Left colon (tissue), 2 donors: ENCODE data around the gene LAPTM5. TPM values are rescaled to one million over a fixed set of nuclear protein-coding genes. Genes with fewer than 3 reads are reported as not detected.

Experiments used
- ATAC-seq: fragments of 200-7000 bp; cut with Tn5 transposase; one replicate; pipeline ENCODE4 v1.9.1; 2020; ENCODE audit warnings: mild to moderate bottlenecking, moderate library complexity
- DNase-seq, 2 donors: peaks; one replicate each; pipeline ENCODE4 v3.0.0-alpha.2; 2020
- intact Hi-C, 2 donors: fragments of 100-400 bp; cut with DNase I in 1 of 2; cut with micrococcal nuclease in 1 of 2; formaldehyde crosslinking; loops; one replicate each; pipeline versions ENCODE4 v1.11.2 to v1.14.0; 2022; cut with DNase I, micrococcal nuclease
- total RNA-seq, 2 donors: library from RNA; stranded (reverse); fragmentation: NEBNext Ultra II Directional; extraction: Animal tissue kit (Norgen Biotek cat#: 25700); gene quantifications; one replicate each; pipeline ENCODE4 v1.2.1, GENCODE V29; 2021
- donor health status: DM: no; HTN: no; CAD: no.
- donor health status: DM: yes; HTN: yes; CAD: no.

The LAPTM5 gene
- total RNA-seq, 2 donors from 2014 or later: 10.7 to 49.1 TPM

- intact Hi-C loops: no loop called here
- ATAC-seq (no peak), DNase-seq (no peak)
Observed at GRCh38 chr1:30738715-30739559, 18.6 kb downstream of the LAPTM5 start.

- ATAC-seq (no peak), DNase-seq (no peak)
- intact Hi-C loops: no loop called here
Observed at GRCh38 chr1:30738040-30738714, 19.4 kb downstream of the LAPTM5 start.

DNA sequence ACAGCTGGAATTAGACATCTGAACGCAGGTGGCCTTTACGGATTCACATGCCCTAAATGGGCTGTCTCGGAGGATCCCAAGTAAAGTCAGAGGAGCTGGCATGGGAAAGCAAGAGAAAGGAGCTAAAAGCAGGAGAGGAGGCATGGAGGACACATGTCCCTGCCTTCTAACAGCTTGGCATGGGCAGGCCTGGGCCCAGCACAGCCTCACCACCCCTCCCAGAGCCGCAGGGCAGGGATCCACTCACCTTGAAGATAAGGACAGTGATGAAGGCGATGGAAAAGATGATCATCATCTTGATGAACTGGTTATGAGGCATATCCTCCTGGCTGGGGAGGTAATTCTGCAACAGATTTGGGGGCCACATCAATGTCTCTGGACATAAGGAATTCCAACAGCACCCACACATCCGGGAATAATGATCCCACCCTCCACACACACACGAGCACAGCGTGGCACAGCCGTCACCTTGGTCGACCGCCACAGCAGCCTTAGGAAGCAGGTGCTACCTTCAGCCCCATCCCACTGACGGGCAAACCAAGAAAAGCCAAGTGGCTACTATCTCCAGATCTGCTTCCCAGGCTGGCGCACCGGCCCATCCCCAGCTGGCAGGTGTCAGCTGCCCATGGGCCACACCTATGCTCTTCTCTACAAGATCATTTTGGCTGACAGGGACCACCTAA lies 20.1 kb downstream of the LAPTM5 start:
- intact Hi-C loops: no loop called here
- ATAC-seq (no peak), DNase-seq (no peak)

GRCh38 chr1:30735668-30736498 lies 21.7 kb downstream of the LAPTM5 start:
- no peak for ATAC-seq
- intact Hi-C loops: no loop called here
- no peak for DNase-seq

GRCh38 chr1:30735124-30735523 lies 22.4 kb downstream of the LAPTM5 start:
- intact Hi-C loops: no loop called here
- no peak for ATAC-seq
- no peak for DNase-seq

DNA sequence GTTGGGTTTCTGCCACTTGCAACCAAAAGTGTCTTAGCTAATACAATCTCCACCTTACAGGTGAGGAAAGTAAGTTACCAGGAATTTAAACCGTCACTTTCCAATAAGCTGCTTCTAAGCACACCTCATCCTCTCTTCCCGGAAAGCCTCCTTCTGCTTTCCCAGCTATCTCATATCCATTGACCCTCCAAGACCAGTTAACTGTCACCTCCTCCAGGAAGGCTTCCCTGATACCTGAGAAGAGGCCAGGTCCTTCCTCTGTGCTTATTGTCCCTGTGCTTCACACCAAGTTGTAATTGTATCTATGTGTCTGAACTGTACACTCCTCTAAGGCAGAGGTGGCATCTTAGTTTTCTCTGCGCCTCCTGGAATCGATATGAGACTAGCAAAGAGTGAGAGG lies 23.0 kb downstream of the LAPTM5 start:
- ATAC-seq (no peak), DNase-seq (no peak)
- intact Hi-C loops: no loop called here

DNA sequence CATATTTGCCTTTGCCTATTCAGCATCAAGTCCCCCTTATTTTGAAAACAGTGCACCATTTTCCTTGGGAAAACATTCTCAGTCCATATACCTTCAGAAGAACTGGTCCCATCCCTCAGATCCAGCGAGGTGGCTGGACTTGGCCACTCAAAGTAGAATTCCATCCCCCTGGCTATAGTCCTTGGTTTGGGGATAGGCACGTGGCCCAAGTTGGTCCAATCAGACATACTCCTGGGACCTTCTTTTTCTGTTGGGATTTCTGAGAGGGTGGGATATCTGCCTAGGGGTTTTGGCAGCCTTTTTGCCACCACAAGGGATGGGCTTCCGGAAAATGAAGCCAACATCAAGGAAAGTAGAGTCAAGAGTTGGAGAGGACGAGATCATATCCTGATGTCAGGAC lies 23.5 kb downstream of the LAPTM5 start:
- ATAC-seq: no peak
- DNase-seq: no peak
- intact Hi-C loops: no loop called here

- intact Hi-C loops: no loop called here
- no peak for DNase-seq
- ATAC-seq: no peak
Observed at GRCh38 chr1:30733493-30733892, 24.1 kb downstream of the LAPTM5 start.

DNA sequence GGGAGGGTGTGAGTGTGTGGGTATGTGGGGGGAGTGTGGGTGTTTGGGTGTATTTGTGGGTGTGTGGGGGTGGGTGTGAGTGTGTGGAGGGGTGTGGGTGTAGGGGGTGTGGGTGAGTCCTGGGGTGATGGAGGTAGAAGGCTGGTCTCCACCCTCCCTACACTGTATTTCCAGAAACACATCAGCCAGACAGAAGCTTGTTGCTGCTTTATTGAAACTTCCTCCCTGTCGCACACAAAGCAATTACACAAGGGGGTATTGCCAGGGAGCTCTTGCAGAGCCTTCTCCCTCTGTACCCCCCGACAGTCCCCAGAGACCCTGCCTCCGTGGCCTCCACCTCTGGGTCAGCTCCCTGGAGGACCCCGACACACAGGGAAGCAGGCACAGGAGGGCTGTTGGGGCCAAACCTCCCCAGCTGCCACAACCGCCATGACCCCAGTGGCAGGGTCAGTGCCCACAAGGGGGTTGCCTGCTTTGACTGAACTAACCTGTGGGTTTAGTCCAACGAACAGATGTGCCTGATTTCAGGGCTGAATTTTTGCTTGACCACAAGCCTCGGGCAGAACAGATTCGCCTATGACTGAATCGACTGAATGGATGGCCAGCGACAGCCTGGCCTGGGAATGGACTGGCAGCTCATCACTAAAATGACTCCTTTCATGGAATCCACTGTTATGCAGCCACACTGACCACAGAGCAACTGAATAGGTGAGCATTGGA lies 25.1 kb downstream of the LAPTM5 start:
- intact Hi-C loops: no loop called here
- no peak for DNase-seq
- no peak for ATAC-seq

GRCh38 chr1:30731806-30732276 lies 25.7 kb downstream of the LAPTM5 start:
- DNase-seq: no peak
- intact Hi-C loops: no loop called here
- ATAC-seq: no peak

GRCh38 chr1:30731109-30731805 lies 26.3 kb downstream of the LAPTM5 start:
- no peak for DNase-seq
- intact Hi-C loops: no loop called here
- ATAC-seq: no peak

- ATAC-seq (no peak), DNase-seq (no peak)
- intact Hi-C loops: no loop called here
Observed at GRCh38 chr1:30730346-30731108, 27.0 kb downstream of the LAPTM5 start.

DNA sequence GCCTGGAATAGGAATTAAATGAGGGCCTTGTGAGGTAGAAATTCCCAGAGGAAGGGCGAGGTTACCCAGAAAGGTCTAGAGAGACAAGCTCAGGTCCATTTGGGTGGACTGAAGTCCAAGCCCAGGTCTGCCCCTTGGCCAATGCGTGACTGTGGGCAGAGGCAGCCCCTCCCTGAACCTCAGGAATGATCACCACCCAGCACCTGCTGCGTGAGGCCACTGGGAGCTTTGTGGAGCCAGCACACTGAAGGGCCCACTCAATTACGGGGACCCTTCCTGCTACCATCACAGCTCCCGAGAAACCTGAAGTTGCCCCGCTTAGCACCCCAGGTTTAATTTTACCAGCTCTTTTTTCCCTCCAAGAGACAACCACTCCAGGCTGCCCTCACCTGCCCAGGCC lies 27.7 kb downstream of the LAPTM5 start:
- DNase-seq (no peak), ATAC-seq (no peak)
- intact Hi-C loops: loop anchor here in 1 of 2 donors (10.0 kb wide), 1 partner anchor 185 kb away; no protein-coding TSS in a partner anchor

DNA sequence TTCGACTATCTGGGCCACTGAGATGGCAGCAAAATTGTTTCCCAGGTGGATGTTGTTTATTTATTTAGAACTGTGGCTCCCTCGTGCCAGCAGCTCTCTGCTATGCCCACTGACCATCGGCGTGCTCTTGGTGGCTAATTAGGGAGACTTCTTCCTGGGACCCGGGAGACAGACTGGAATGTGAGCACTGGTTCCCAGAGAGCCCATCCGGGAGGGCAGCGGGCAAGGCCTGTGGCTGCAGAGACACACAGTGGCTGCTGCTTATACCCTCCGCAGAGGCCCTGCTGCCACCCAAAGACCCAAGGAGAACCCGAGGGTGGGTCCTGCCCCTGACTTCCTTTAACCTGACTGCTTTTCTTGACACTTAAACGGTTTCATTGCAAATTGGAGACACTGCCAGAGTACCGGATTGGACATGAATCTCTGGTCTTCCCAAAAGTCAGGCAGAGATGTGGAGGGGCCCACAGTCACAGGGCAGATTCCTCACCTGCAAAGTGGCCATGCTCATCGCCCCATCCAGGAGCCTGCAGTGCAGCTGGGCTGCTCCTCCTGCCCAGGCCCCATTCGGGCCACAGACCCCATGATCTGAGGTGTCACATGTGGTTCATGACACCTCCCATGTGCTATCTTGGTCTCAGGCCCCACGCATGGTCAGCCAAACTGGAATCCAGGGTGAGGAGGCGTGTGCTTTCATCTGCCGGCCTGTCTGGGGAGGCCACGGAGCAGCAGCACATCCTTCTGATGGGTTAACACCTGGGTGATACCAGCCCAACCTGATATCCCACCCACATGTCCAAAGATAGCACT lies 28.5 kb downstream of the LAPTM5 start:
- no peak for DNase-seq
- intact Hi-C loops: loop anchor here in 1 of 2 donors (10.0 kb wide), 1 partner anchor 186 kb away; no protein-coding TSS in a partner anchor
- ATAC-seq: no peak

DNA sequence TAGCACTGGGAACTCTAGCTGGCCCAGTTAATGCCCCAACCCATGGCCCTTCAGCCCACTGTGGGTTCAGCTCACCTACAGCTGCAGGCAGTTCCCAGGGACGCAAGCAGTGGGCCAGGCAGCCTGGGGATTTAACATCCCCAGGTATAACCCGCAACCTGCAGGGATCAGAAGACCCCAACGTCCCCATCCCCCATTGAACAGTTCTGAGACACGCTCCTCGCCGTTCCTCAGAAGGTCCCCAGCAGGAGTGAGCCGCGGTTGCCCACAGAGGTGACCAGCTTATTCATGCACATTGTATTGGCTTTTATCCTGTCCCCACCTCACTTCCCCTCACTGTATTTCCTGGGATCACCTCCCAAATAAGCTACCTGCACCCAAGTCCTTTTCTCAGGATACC lies 29.2 kb downstream of the LAPTM5 start:
- DNase-seq (no peak), ATAC-seq (no peak)
- intact Hi-C loops: loop anchor here in 1 of 2 donors (10.0 kb wide), 1 partner anchor 186 kb away; no protein-coding TSS in a partner anchor

GRCh38 chr1:30727824-30728223 lies 29.8 kb downstream of the LAPTM5 start:
- no peak for DNase-seq
- ATAC-seq: no peak
- intact Hi-C loops: loop anchor here in 1 of 2 donors (10.0 kb wide), 1 partner anchor 187 kb away; no protein-coding TSS in a partner anchor
